ENCODE measurements around the gene TREML2.

Gene TREML2

DNA sequence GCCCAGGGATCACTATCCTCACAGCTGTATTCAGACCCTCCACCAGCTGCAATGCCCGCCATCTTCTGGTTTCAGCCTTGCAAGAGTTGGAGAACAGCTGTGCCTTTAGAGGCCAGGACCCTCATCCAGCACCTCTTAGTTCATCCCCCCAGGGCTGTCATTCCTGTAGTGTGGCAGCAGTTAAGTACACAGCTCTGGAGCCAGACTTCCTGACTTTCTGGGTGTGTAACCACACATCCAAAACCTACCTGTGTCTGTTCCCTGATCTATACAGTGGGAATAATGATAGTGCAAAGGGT, 37.6 kb downstream of the TREML2 start:
- H3K4me3 ChIP-seq = peak overlapping the region in 2 of 10 experiments; percentile 36 to 46; a peak in 1 of 20 replicates
- H3K27ac ChIP-seq = no peak overlapping the region
- H3K4me2 ChIP-seq = peak overlapping the region in 8 of 11 experiments; percentile 12 to 89 (median 84); a peak in 15 of 22 replicates
- no peak overlapping the region for H3K9ac ChIP-seq
- H3K4me1 ChIP-seq = peaks cover 0 to 62% (median 41%) of the 10 kb centered on the region in 10 experiments; a peak in 19 of 20 replicates
- TF ChIP-seq Cebpa-rat (IDR thresholded peaks at IDR 0.05) = no peak
- no peaks in the 10 kb centered on the region for H3K27me3 ChIP-seq
- H4K20me1 ChIP-seq = no peaks in the 10 kb centered on the region
- H3K9me3 ChIP-seq (replicated peaks in 1 of 11) = no peaks in the 10 kb centered on the region
- no peaks in the 10 kb centered on the region for H3K36me3 ChIP-seq

DNA sequence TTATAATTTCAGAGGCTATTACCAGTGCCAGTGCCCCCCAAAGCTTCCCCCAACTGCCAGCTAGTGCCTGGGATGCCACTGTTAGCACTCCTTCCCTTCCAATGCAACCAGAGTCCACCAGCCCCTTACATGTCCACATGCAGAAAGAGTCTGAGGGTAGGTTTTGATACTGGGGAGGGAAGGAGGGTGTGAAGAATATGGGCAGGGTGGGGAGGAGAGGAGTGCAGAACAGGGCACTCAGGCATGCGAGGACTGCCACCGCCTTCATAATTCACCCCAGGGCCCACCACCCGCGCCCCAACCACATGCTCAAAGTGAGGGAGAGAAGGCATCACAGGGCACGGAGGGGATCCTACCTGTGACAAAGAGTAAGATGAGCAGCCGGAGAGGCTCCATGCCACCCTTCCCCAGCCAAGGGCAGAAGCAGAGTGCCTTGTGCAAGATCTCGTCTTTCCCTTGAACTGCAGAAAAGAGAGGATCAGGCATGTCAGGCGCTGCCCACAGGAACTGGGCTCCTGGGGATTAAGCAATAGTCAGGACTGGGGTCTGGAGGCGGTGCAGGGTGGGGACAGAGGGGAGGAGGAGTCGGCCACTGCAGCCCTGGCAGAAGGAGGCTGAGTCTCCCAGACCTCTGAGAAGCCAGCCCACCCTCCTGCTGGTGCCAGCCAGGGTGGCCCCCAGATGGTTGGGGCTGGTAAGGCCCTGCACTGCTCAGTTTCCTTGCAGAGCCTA, 38.1 kb downstream of the TREML2 start, which contains the start of gene TREM2:
Gene TREM2 (minus strand): TSS at position 430 of the 732 bp plus-strand sequence. CDS start 34 bp downstream, at position 396.
- H3K27me3 ChIP-seq = no peaks in the 10 kb centered on the region
- no peak within 1 kb of the TSS for H3K9ac ChIP-seq
- H3K4me3 ChIP-seq = peak within 1 kb of the TSS in 4 of 10 experiments; percentile 36 to 46 (median 38); a peak in 7 of 20 replicates
- peak within 1 kb of the TSS in 10 of 11 experiments; percentile 18 to 89 (median 75); a peak in 19 of 22 replicates for H3K4me2 ChIP-seq
- peak in 2 of 11 experiments; percentile 19 to 24; a peak in 1 of 22 replicates for TF ChIP-seq Cebpa-rat (IDR thresholded peaks at IDR 0.05)
- H4K20me1 ChIP-seq = no peaks in the 10 kb centered on the region
- peaks cover 0 to 66% (median 41%) of the 10 kb centered on the region in 10 experiments; a peak in 19 of 20 replicates for H3K4me1 ChIP-seq
- H3K27ac ChIP-seq = peak within 1 kb of the TSS in 3 of 11 experiments; percentile 15 to 38 (median 22); a peak in 3 of 22 replicates
- no peaks in the 10 kb centered on the region for H3K9me3 ChIP-seq (replicated peaks in 1 of 11)
- H3K36me3 ChIP-seq = no peaks in the 10 kb centered on the region

DNA sequence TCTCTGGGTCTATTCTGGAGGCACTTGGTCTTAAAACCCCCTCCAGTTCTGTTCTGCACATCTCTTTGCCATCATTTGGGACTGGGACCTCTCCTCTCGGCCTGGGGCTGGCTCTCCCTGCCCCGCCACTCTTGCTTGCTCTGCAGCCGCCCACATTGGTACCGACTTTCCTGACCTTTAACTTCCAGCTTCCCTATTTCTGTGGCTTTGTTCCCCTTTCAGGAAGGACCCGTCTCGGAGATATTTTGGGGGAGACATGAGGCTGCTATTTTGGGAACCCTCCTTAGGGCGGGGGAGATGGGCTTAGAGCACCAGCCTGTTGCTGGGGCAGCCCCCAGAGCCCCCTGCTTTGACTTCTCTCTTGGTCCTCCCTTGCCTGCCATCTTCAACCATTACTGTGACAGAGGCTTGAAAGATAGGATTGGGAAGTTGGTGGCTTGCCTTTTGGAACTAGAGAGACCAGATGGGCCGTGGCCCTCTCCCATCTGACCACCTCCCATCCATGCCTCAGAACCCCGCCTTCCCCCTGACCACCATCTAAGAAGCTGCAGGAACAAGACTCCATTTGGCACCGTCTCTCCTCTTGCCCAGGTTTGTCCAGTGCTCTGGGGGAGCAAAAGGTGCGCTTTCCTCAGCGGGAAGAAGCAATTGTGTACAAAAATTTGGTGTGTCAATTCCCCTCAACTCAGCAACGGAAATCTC, 38.9 kb downstream of the TREML2 start:
- H3K27me3 ChIP-seq = no peaks in the 10 kb centered on the region
- H3K4me3 ChIP-seq = peak overlapping the region in 4 of 10 experiments; percentile 13 to 46 (median 37); a peak in 5 of 20 replicates
- no peaks in the 10 kb centered on the region for H3K36me3 ChIP-seq
- no peak for TF ChIP-seq Cebpa-rat (IDR thresholded peaks at IDR 0.05)
- H3K9ac ChIP-seq = no peak overlapping the region
- H3K4me2 ChIP-seq = peak overlapping the region in 10 of 11 experiments; percentile 18 to 89 (median 75); a peak in 19 of 22 replicates
- peaks cover 0 to 67% (median 45%) of the 10 kb centered on the region in 10 experiments; a peak in 19 of 20 replicates for H3K4me1 ChIP-seq
- peak overlapping the region in 3 of 11 experiments; percentile 15 to 38 (median 22); a peak in 3 of 22 replicates for H3K27ac ChIP-seq
- H3K9me3 ChIP-seq (replicated peaks in 1 of 11) = no peaks in the 10 kb centered on the region
- H4K20me1 ChIP-seq = no peaks in the 10 kb centered on the region

DNA sequence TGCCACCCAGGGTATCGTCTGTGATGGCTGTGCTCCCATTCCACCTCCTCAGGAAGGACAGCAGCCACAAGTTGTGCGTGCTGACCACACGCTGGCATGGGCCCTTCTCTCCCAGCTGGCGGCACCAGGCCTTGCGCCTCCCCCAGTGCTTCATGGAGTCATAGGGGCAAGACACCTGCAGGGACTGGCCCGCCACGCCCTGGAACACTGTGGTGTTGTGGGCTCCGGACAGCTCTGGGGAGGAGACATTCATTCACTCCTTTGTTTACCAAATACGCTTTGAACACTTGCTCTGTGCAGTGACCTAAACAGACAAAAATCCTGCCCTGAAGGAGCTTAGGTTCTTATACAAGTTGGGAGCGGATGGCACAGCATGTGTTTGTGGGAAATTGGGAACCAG, 39.6 kb downstream of the TREML2 start:
- Histone ChIP-seq H3K4me3 (0 out of 20 replicates have a peak overlapping the region, but pooled peaks of 2 of the 10 experiments have one; percentile 13 to 46), H3K4me2 (peak overlapping the region in 8 of 11 experiments; percentile 36 to 89 (median 84); a peak in 16 of 22 replicates), H3K9me3 (replicated peaks in 1 of 11) (no peaks in the 10 kb centered on the region), H3K9ac (no peak overlapping the region), H4K20me1 (no peaks in the 10 kb centered on the region), H3K36me3 (no peaks in the 10 kb centered on the region), H3K4me1 (peaks cover 0 to 74% (median 47%) of the 10 kb centered on the region in 10 experiments; a peak in 19 of 20 replicates), H3K27me3 (no peaks in the 10 kb centered on the region), H3K27ac (no peak overlapping the region)
- TF ChIP-seq Cebpa-rat (IDR thresholded peaks at IDR 0.05) = no peak

DNA sequence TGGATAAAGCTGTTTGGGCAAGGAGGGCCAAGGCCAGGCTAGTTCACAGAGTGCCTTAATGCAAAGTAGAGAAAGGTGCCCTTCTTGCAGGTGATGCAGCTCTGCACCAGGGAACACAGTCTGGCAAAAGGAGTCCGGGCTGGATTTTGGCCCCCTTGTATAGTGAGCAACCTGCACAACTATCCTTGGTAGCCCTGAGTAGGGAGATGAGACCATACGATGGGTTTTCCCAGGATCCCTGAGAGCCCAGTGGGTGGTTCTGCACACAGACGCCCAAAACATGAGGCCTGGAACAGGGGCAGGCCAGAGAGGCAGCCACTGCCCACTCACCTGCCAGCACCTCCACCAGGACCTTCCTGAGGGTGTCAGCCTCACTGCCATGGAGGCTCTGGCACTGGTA, 40.0 kb downstream of the TREML2 start:
- Histone ChIP-seq H3K27ac (no peak overlapping the region), H3K4me3 (0 out of 20 replicates have a peak overlapping the region, but pooled peaks of 1 of the 10 experiments have one; percentile 46), H3K27me3 (no peaks in the 10 kb centered on the region), H3K9me3 (replicated peaks in 1 of 11) (no peaks in the 10 kb centered on the region), H3K36me3 (no peaks in the 10 kb centered on the region), H3K4me1 (peaks cover 0 to 78% (median 47%) of the 10 kb centered on the region in 10 experiments; a peak in 19 of 20 replicates), H3K4me2 (peak overlapping the region in 6 of 11 experiments; percentile 53 to 89 (median 88); a peak in 11 of 22 replicates), H4K20me1 (no peaks in the 10 kb centered on the region), H3K9ac (no peak overlapping the region)
- no peak for TF ChIP-seq Cebpa-rat (IDR thresholded peaks at IDR 0.05)

DNA sequence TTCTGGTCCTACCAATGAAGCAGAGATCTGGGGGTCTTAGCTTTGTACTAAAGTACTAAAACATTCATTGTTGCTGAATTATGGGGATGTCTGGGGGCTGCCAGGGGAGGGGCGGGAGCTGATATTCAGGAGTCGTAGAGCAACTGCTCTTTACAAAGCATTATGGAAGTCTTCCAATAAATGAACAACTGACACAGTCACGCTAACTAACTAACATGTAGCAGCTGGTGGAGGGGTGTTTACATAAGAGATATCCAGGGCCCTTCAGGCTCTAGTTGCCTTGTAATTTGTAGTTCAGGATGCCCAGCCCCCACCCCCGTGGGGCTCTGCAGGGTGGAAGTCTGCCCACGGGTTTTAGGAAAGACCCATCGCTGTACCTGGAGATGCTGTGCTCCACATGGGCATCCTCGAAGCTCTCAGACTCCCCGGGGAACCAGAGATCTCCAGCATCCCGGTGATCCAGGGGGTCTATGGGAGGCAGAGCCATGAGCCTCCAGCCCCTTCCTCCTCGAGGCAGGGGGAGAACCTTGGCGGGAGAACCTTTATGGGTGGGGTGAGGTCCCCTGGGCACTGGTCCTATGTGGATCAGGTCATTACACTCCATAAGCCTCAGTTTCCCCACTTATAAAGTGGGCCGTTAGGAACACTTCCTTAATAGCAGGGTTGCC, 41.4 kb downstream of the TREML2 start:
- Histone ChIP-seq H3K4me1 (peaks cover under 1 to 74% (median 44%) of the 10 kb centered on the region in 10 experiments; a peak in 19 of 20 replicates), H3K9ac (no peak overlapping the region), H3K4me2 (0 out of 22 replicates have a peak overlapping the region, but pooled peaks of 1 of the 11 experiments have one; percentile 6), H3K36me3 (no peaks in the 10 kb centered on the region), H3K4me3 (no peak overlapping the region), H3K9me3 (replicated peaks in 1 of 11) (no peaks in the 10 kb centered on the region), H3K27ac (no peak overlapping the region), H3K27me3 (no peaks in the 10 kb centered on the region), H4K20me1 (no peaks in the 10 kb centered on the region)
- no peak for TF ChIP-seq Cebpa-rat (IDR thresholded peaks at IDR 0.05)

DNA sequence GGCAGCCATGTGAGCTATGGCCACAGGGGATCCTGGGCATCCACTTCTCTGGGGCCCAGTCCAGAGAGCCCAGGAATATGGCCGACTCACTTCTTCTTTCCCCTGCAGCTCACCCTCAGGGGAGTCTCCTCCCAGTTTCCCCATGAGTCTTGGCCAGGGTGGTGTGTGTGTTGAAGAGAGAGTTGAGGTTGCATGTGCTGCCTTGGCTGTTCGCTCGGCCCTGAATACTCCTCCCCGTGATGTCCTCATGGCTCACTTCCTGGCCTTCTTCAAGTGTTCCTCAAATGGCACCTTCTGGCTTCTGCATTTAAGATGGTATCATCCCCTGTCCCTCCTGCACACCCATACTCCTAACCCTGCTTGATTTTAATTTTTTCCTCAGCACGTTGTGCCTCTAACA, 43.6 kb downstream of the TREML2 start:
- TF ChIP-seq Cebpa-rat (IDR thresholded peaks at IDR 0.05) = no peak
- H3K4me2 ChIP-seq = peak overlapping the region in 5 of 11 experiments; percentile 54 to 67 (median 59); a peak in 10 of 22 replicates
- H3K4me1 ChIP-seq = peaks cover 12 to 62% (median 36%) of the 10 kb centered on the region in 10 experiments
- H3K27ac ChIP-seq = peak overlapping the region in 4 of 11 experiments; percentile 22 to 48 (median 36); a peak in 6 of 22 replicates
- no peaks in the 10 kb centered on the region for H3K36me3 ChIP-seq
- no peak overlapping the region for H3K4me3 ChIP-seq
- no peaks in the 10 kb centered on the region for H3K9me3 ChIP-seq (replicated peaks in 1 of 11)
- no peak overlapping the region for H3K9ac ChIP-seq
- H3K27me3 ChIP-seq = no peaks in the 10 kb centered on the region
- H4K20me1 ChIP-seq = no peaks in the 10 kb centered on the region

DNA sequence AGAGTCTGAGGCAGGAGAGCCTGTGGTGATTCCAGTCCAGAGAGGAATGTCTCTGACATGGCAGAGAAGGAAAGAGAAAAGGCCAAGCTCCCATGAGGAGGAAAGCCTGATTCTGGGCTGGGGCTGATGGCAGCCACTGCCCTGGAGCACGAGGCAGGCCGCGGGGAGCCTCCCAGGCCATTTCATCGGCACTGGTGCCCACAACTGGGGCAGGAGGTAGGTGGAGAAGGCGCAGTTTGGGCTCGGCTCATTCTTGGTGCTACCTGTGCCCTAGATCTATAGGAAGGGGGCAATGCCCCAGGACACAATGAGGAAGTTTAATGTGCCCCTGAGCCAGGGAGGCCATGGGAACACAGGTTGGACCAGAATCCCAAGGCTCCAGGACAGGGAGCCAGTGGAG, 44.2 kb downstream of the TREML2 start:
- H3K9ac ChIP-seq = no peak overlapping the region
- peak overlapping the region in 4 of 11 experiments; percentile 22 to 48 (median 36); a peak in 6 of 22 replicates for H3K27ac ChIP-seq
- no peak overlapping the region for H3K4me3 ChIP-seq
- H3K9me3 ChIP-seq (replicated peaks in 1 of 11) = no peaks in the 10 kb centered on the region
- TF ChIP-seq Cebpa-rat (IDR thresholded peaks at IDR 0.05) = no peak
- H4K20me1 ChIP-seq = no peaks in the 10 kb centered on the region
- peak overlapping the region in 5 of 11 experiments; percentile 54 to 67 (median 59); a peak in 10 of 22 replicates for H3K4me2 ChIP-seq
- H3K4me1 ChIP-seq = peaks cover 12 to 57% (median 31%) of the 10 kb centered on the region in 10 experiments
- no peaks in the 10 kb centered on the region for H3K27me3 ChIP-seq
- no peaks in the 10 kb centered on the region for H3K36me3 ChIP-seq
